ENCODE data around the gene TRMT1. TPM values are rescaled to one million over a fixed set of nuclear protein-coding genes. Genes with fewer than 3 reads are reported as not detected.
A peak's percentile ranks its signal among the peaks of the same experiment; 100 is the strongest.

The TRMT1 gene
- total and polyA plus RNA-seq, 2 donors (not counting 1 experiment from before 2014, with no cell fraction given) = 91.8 to 281 TPM

DNA sequence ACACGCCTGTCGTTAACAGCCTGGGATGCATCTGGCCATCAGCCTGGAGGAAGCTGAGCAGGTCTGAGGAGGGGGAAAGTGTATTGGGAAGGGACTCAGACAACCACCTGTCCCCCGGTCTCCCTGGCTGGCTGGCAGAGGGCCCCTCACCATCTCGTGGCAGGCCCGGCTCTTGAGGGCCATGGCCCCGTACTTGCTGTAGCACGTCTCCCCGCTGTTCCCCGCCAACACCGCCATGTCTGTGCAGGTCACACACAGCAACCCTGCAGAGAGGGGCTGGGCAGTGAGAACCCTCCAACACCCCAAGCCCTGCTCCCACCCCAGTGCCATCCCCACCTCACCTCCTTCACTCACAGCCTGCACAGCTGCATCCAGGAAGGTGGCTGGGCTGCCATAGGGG is 4.0 kb downstream of the TRMT1 start:
- Mint-ChIP-seq H3K27ac (no peak overlapping the region), H3K27me3 (no peaks in the 10 kb centered on the region), H3K9me3 (ENCODE audit: insufficient read depth) (no peaks in the 10 kb centered on the region), H3K4me3 (no peak overlapping the region), H3K4me1 (peaks cover 20% of the 10 kb centered on the region)
- Histone ChIP-seq H2AFZ (ENCODE audit: insufficient read depth, low read depth, low read length, poor library complexity, severe bottlenecking) (no peak overlapping the region), H3K4me1 (ENCODE audit: control insufficient read depth in 2 of 2, insufficient read depth in 2 of 2, low read length in 2 of 2) (peaks cover 16 to 21% of the 10 kb centered on the region in 2 donors), H3K9ac (ENCODE audit: low read length) (no peak overlapping the region), H3K36me3 (replicated peaks in 1 of 2; ENCODE audit: control extremely low read depth in 1 of 2, control insufficient read depth in 1 of 2, extremely low read depth in 1 of 2, insufficient read depth in 2 of 2, low read length in 1 of 2) (peaks cover 0 to 37% of the 10 kb centered on the region in 2 experiments), H3K9me3 (ENCODE audit: control extremely low read depth in 1 of 3, control insufficient read depth in 2 of 3, insufficient read depth in 1 of 3, low read length in 2 of 3) (no peaks in the 10 kb centered on the region), H3K27me3 (replicated peaks in 1 of 4; ENCODE audit: control extremely low read depth in 1 of 4, control insufficient read depth in 3 of 4, insufficient read depth in 4 of 4, low read length in 3 of 4) (no peaks in the 10 kb centered on the region), H3K27ac (ENCODE audit: low read length in 2 of 2) (no peak overlapping the region), H3K4me2 (replicated peaks; ENCODE audit: low read depth, low read length, poor library complexity, severe bottlenecking) (no peak overlapping the region), H3K4me3 (ENCODE audit: control extremely low read depth in 1 of 5, extremely low read depth in 1 of 5, insufficient read depth in 1 of 5, low read depth in 2 of 5, low read length in 4 of 5) (no peak overlapping the region), H3K79me2 (ENCODE audit: control insufficient read depth, insufficient read depth, low read length) (peaks cover 71% of the 10 kb centered on the region), H4K20me1 (ENCODE audit: control insufficient read depth, insufficient read depth, low read length, poor library complexity, severe bottlenecking) (peaks cover 13% of the 10 kb centered on the region)
- 97% methylated on average over 10 of the region's 10 CpGs for whole genome bisulfite sequencing (ENCODE audit: insufficient coverage)
- ATAC-seq (ENCODE audit: low read depth) (no peak), DNase-seq (no peak)
- CTCF ChIA-PET = interaction anchor here (1.9 kb wide), 1 partner anchor 8 kb away, joined by 8 read pairs; no protein-coding TSS in a partner anchor
- intact Hi-C loops (cut with micrococcal nuclease) = no loop called here
- no peak for TF ChIP-seq EZH2 (IDR thresholded peaks at IDR 0.05; ENCODE audit: borderline replicate concordance, insufficient read depth, low read depth, low read length, poor library complexity, severe bottlenecking)
- TF ChIP-seq, protein P1, sequence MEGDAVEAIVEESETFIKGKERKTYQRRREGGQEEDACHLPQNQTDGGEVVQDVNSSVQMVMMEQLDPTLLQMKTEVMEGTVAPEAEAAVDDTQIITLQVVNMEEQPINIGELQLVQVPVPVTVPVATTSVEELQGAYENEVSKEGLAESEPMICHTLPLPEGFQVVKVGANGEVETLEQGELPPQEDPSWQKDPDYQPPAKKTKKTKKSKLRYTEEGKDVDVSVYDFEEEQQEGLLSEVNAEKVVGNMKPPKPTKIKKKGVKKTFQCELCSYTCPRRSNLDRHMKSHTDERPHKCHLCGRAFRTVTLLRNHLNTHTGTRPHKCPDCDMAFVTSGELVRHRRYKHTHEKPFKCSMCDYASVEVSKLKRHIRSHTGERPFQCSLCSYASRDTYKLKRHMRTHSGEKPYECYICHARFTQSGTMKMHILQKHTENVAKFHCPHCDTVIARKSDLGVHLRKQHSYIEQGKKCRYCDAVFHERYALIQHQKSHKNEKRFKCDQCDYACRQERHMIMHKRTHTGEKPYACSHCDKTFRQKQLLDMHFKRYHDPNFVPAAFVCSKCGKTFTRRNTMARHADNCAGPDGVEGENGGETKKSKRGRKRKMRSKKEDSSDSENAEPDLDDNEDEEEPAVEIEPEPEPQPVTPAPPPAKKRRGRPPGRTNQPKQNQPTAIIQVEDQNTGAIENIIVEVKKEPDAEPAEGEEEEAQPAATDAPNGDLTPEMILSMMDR (IDR thresholded peaks at IDR 0.05) = no peak
- POLR2A ChIA-PET = interaction anchor here (0.6 kb wide), 1 partner anchor 9 kb away, joined by 3 read pairs; no protein-coding TSS in a partner anchor

DNA sequence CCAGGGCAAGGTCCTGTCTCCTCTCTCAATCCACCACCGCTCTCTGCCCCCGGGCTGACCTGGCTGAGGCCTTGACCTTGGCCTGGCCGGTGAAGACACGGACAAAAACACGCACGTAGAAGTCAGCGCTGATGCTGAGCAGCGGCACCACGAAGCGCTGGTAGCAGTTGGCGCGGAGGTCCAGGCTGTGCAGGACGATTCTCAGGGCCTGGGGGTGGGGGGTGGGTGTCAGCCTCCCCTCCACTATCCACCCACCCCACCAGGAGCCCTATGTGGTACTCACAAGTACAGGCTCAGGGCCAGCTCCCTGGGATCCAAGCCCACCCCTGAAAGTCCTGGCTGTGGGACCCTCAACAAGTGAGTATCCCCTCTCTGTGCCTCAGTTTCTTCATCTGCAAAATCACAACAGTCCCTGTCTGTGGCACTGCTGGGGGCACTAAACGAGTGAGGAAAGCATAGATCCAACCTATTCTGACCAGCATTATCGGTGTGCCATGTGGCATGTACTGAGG is 6.4 kb downstream of the TRMT1 start:
- WGBS (ENCODE audit: insufficient coverage) = 98% methylated on average over 5 of the region's 15 CpGs
- intact Hi-C loops (cut with micrococcal nuclease) = no loop called here
- H3K9ac ChIP-seq (ENCODE audit: low read length) = no peak overlapping the region
- ChIA-PET POLR2A (no interaction called here), CTCF (interaction anchor here (0.7 to 1.5 kb wide), 2 partner anchors 16 to 42 kb away, joined by 3 to 4 read pairs; no protein-coding TSS in a partner anchor)
- peaks cover 0 to 40% of the 10 kb centered on the region in 2 experiments for H3K36me3 ChIP-seq (replicated peaks in 1 of 2; ENCODE audit: control extremely low read depth in 1 of 2, control insufficient read depth in 1 of 2, extremely low read depth in 1 of 2, insufficient read depth in 2 of 2, low read length in 1 of 2)
- no peak for ATAC-seq (ENCODE audit: low read depth)
- H3K27me3 ChIP-seq (replicated peaks in 1 of 4; ENCODE audit: control extremely low read depth in 1 of 4, control insufficient read depth in 3 of 4, insufficient read depth in 4 of 4, low read length in 3 of 4) = no peaks in the 10 kb centered on the region
- Mint-ChIP-seq H3K4me3 (no peak overlapping the region), H3K9me3 (ENCODE audit: insufficient read depth) (no peaks in the 10 kb centered on the region), H3K27ac (peak overlapping the region; percentile 20), H3K27me3 (no peaks in the 10 kb centered on the region), H3K4me1 (peaks cover 16% of the 10 kb centered on the region)
- no peak for DNase-seq
- H3K9me3 ChIP-seq (ENCODE audit: control extremely low read depth in 1 of 3, control insufficient read depth in 2 of 3, insufficient read depth in 1 of 3, low read length in 2 of 3) = no peaks in the 10 kb centered on the region
- no peak overlapping the region for H2AFZ ChIP-seq (ENCODE audit: insufficient read depth, low read depth, low read length, poor library complexity, severe bottlenecking)
- TF ChIP-seq, protein P1 (IDR thresholded peaks at IDR 0.05) = no peak
- TF ChIP-seq EZH2 (IDR thresholded peaks at IDR 0.05; ENCODE audit: borderline replicate concordance, insufficient read depth, low read depth, low read length, poor library complexity, severe bottlenecking) = no peak
- H3K4me3 ChIP-seq (ENCODE audit: control extremely low read depth in 1 of 5, extremely low read depth in 1 of 5, insufficient read depth in 1 of 5, low read depth in 2 of 5, low read length in 4 of 5) = no peak overlapping the region
- H3K79me2 ChIP-seq (ENCODE audit: control insufficient read depth, insufficient read depth, low read length) = peaks cover 63% of the 10 kb centered on the region
- H4K20me1 ChIP-seq (ENCODE audit: control insufficient read depth, insufficient read depth, low read length, poor library complexity, severe bottlenecking) = peaks cover under 1% of the 10 kb centered on the region
- H3K27ac ChIP-seq (ENCODE audit: low read length in 2 of 2) = no peak overlapping the region
- no peak overlapping the region for H3K4me2 ChIP-seq (replicated peaks; ENCODE audit: low read depth, low read length, poor library complexity, severe bottlenecking)
- peaks cover 11 to 22% of the 10 kb centered on the region in 2 donors for H3K4me1 ChIP-seq (ENCODE audit: control insufficient read depth in 2 of 2, insufficient read depth in 2 of 2, low read length in 2 of 2)

All from B cell (primary cell).